OCI-LY7 (cell line): ENCODE data around the gene ALDH1A2. TPM values are rescaled to one million over a fixed set of nuclear protein-coding genes. Genes with fewer than 3 reads are reported as not detected.

Experiments used
- BruUV-seq: library from RNA; stranded (reverse); fragments of 400-500 nt; replicated peaks from 2 replicates; lab custom pipeline; 2021; lab: Mats Ljungman, UMichigan
- CTCF ChIA-PET: fragments of 300-600 bp; sonication (Branson Sonifier 250); formaldehyde crosslinking; loops from one replicate; lab custom pipeline; 2022; ENCODE audit warnings: antibody characterized with exemption; ENCODE audit not compliant: unreplicated experiment; lab: Charles Lee
- POLR2A ChIA-PET: fragments of 300-600 bp; sonication (Branson Sonifier 250); formaldehyde crosslinking; loops from one replicate; lab custom pipeline; 2022; ENCODE audit warnings: antibody characterized with exemption; lab: Charles Lee
- DNase-seq: peaks from one replicate; pipeline ENCODE4 v3.0.0-alpha.2; 2015; ENCODE audit warnings: low spot score
- H2AFZ ChIP-seq: fragments of 200-600 bp; sonication (generic), shearing (Covaris generic); 2 replicates; pipeline ENCODE4 v1.6.1; 2014; ENCODE audit warnings: mild to moderate bottlenecking, antibody characterized with exemption, low read length, moderate library complexity
- H3K27ac ChIP-seq: fragments of 200-600 bp; sonication (generic); 2 replicates; pipeline ENCODE4 v1.5.1; 2014; ENCODE audit warnings: mixed run types, low read depth, mild to moderate bottlenecking, moderate library complexity, low read length, inconsistent platforms; ENCODE audit not compliant: poor library complexity, severe bottlenecking
- H3K36me3 ChIP-seq: fragments of 200-600 bp; sonication (generic); 2 replicates; pipeline ENCODE4 v1.6.1; 2014; ENCODE audit warnings: mild to moderate bottlenecking, antibody characterized with exemption, low read length, moderate library complexity, mixed read lengths; ENCODE audit not compliant: insufficient read depth
- H3K4me1 ChIP-seq: fragments of 200-600 bp; sonication (generic); 2 replicates; pipeline ENCODE4 v1.5.1; 2014; ENCODE audit warnings: mild to moderate bottlenecking, low read length; ENCODE audit not compliant: insufficient read depth, poor library complexity, severe bottlenecking
- H3K4me2 ChIP-seq: fragments of 200-600 bp; sonication (generic); 2 replicates; pipeline ENCODE4 v1.6.1; 2014; ENCODE audit warnings: mild to moderate bottlenecking, low read length
- H3K4me3 ChIP-seq: fragments of 200-600 bp; sonication (generic); 2 replicates; pipeline ENCODE4 v1.5.1; 2014; ENCODE audit warnings: mild to moderate bottlenecking, low read depth, low read length; ENCODE audit not compliant: poor library complexity, severe bottlenecking
- H3K79me2 ChIP-seq: fragments of 200-600 bp; sonication (generic); 2 replicates; pipeline ENCODE4 v1.6.1; 2016; ENCODE audit warnings: low read depth, mild to moderate bottlenecking, low read length, moderate library complexity, mixed read lengths; ENCODE audit not compliant: insufficient read depth
- H3K9me2 ChIP-seq: fragments of 200-600 bp; sonication (generic); 2 replicates; pipeline ENCODE4 v1.6.1; 2016; ENCODE audit warnings: mild to moderate bottlenecking, low read length, mixed read lengths; ENCODE audit not compliant: insufficient read depth
- H3K9me3 ChIP-seq: fragments of 200-600 bp; sonication (generic); 2 replicates; pipeline ENCODE4 v1.6.1; 2014; ENCODE audit warnings: mild to moderate bottlenecking, mixed run types, low read length, mixed read lengths
- H4K20me1 ChIP-seq: fragments of 200-600 bp; sonication (generic); 2 replicates; pipeline ENCODE4 v1.6.1; 2014; ENCODE audit warnings: mild to moderate bottlenecking, antibody characterized with exemption, low read length, moderate library complexity, mixed read lengths; ENCODE audit not compliant: insufficient read depth
- CTCF ChIP-seq: fragments of 200-600 bp; sonication (generic); conservative IDR thresholded peaks from 2 replicates; pipeline ENCODE4 v1.5.1; 2014; ENCODE audit warnings: mild to moderate bottlenecking, antibody characterized with exemption, low read length, moderate library complexity, mixed read lengths
- EZH2phosphoT487 ChIP-seq: fragments of 200-600 bp; sonication (generic); IDR thresholded peaks from 2 replicates; pipeline ENCODE4 v1.6.1; 2018; ENCODE audit warnings: low read depth, borderline replicate concordance, mild to moderate bottlenecking, mixed run types, antibody characterized with exemption, low read length, moderate library complexity, mixed read lengths
- intact Hi-C: fragments of 100-400 bp; cut with micrococcal nuclease; formaldehyde crosslinking; loops from one replicate; pipeline ENCODE4 v1.10.0; 2022; ENCODE audit not compliant: unreplicated experiment
- total RNA-seq, 2 experiments: library from RNA; depleted of rRNA in 1 of 2; stranded (reverse); fragments of >200 nt in 1 of 2; shearing (Covaris generic) in 1 of 2; gene quantifications; 2 replicates each; pipeline ENCODE4 v1.2.3, GENCODE V29; 2014 to 2022

ALDH1A2 gene
- total RNA-seq, 2 experiments from 2014 or later = not detected

GRCh38 chr15:57921371-57921770 is 144.1 kb downstream of the ALDH1A2 start:
- Histone ChIP-seq H4K20me1 (no peaks in the 10 kb centered on the region), H2AFZ (no peak overlapping the region), H3K9me2 (no peaks in the 10 kb centered on the region), H3K79me2 (no peaks in the 10 kb centered on the region), H3K36me3 (no peaks in the 10 kb centered on the region), H3K4me3 (no peak overlapping the region), H3K4me1 (no peaks in the 10 kb centered on the region), H3K4me2 (no peak overlapping the region), H3K9me3 (no peaks in the 10 kb centered on the region), H3K27ac (no peak overlapping the region)
- ChIA-PET POLR2A (no interaction called here), CTCF (no interaction called here)
- intact Hi-C loops = no loop called here
- TF ChIP-seq CTCF (no peak), EZH2phosphoT487 (no peak)
- no peak for DNase-seq
- BruUV-seq = no TSS peak

GRCh38 chr15:57920911-57921310 is 144.6 kb downstream of the ALDH1A2 start:
- no peak overlapping the region for H3K27ac ChIP-seq
- POLR2A ChIA-PET = no interaction called here
- no peak for DNase-seq
- no peaks in the 10 kb centered on the region for H3K36me3 ChIP-seq
- no peak for TF ChIP-seq CTCF
- TF ChIP-seq EZH2phosphoT487 = no peak
- H3K4me1 ChIP-seq = no peaks in the 10 kb centered on the region
- no peak overlapping the region for H3K4me3 ChIP-seq
- no peak overlapping the region for H3K4me2 ChIP-seq
- intact Hi-C loops = no loop called here
- no peaks in the 10 kb centered on the region for H3K9me2 ChIP-seq
- no peak overlapping the region for H2AFZ ChIP-seq
- H3K79me2 ChIP-seq = no peaks in the 10 kb centered on the region
- CTCF ChIA-PET = no interaction called here
- no peaks in the 10 kb centered on the region for H4K20me1 ChIP-seq
- no TSS peak for BruUV-seq
- H3K9me3 ChIP-seq = no peaks in the 10 kb centered on the region

- Histone ChIP-seq H3K27ac (no peak overlapping the region), H3K9me3 (no peaks in the 10 kb centered on the region)
Measured at GRCh38 chr15:57919754-57920153, 145.8 kb downstream of the ALDH1A2 start.

More at GRCh38 chr15:57919754-57920153, 145.8 kb downstream of the ALDH1A2 start:
- H4K20me1 ChIP-seq = no peaks in the 10 kb centered on the region
- TF ChIP-seq CTCF (no peak), EZH2phosphoT487 (no peak)
- H3K79me2 ChIP-seq = no peaks in the 10 kb centered on the region
- no TSS peak for BruUV-seq
- H3K9me2 ChIP-seq = no peaks in the 10 kb centered on the region
- H3K4me2 ChIP-seq = no peak overlapping the region
- H3K36me3 ChIP-seq = no peaks in the 10 kb centered on the region
- no peak overlapping the region for H2AFZ ChIP-seq
- no peak for DNase-seq
- ChIA-PET CTCF (no interaction called here), POLR2A (no interaction called here)
- H3K4me3 ChIP-seq = no peak overlapping the region
- no peaks in the 10 kb centered on the region for H3K4me1 ChIP-seq
- intact Hi-C loops = no loop called here
